ENCODE data around the gene RPH3AL.

GRCh38 chr17:227078-227945 lies 125.3 kb downstream of the RPH3AL start:
- TF ChIP-seq, protein P1, sequence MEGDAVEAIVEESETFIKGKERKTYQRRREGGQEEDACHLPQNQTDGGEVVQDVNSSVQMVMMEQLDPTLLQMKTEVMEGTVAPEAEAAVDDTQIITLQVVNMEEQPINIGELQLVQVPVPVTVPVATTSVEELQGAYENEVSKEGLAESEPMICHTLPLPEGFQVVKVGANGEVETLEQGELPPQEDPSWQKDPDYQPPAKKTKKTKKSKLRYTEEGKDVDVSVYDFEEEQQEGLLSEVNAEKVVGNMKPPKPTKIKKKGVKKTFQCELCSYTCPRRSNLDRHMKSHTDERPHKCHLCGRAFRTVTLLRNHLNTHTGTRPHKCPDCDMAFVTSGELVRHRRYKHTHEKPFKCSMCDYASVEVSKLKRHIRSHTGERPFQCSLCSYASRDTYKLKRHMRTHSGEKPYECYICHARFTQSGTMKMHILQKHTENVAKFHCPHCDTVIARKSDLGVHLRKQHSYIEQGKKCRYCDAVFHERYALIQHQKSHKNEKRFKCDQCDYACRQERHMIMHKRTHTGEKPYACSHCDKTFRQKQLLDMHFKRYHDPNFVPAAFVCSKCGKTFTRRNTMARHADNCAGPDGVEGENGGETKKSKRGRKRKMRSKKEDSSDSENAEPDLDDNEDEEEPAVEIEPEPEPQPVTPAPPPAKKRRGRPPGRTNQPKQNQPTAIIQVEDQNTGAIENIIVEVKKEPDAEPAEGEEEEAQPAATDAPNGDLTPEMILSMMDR (IDR thresholded peaks at IDR 0.05; ENCODE audit: low read depth, low read length), result no peak
- no peak for TF ChIP-seq POLR2A (IDR thresholded peaks at IDR 0.05; ENCODE audit: extremely low read depth, insufficient read length)

All from NB4 (cell line).